H9 (cell line): ENCODE measurements around the gene RAB11FIP5. TPM values are rescaled to one million over a fixed set of nuclear protein-coding genes. Genes with fewer than 3 reads are reported as not detected.

ENCODE experiments used
- DNase-seq: peaks from one replicate; pipeline ENCODE4 v3.0.0-alpha.2; 2017
- H2AFZ ChIP-seq: one replicate; pipeline ENCODE4 v1.6.1; 2013; ENCODE audit warnings: mild to moderate bottlenecking, low read length, control low read depth, moderate library complexity
- H2AK5ac ChIP-seq: 2 replicates; pipeline ENCODE4 v1.6.1; 2013; ENCODE audit warnings: low read length, control low read depth, mixed read lengths; ENCODE audit not compliant: insufficient read length
- H2BK120ac ChIP-seq: one replicate; pipeline ENCODE4 v1.6.1; 2013; ENCODE audit warnings: low read depth, mild to moderate bottlenecking, low read length, control low read depth, inconsistent platforms; ENCODE audit not compliant: poor library complexity, severe bottlenecking
- H2BK12ac ChIP-seq: 2 replicates; pipeline ENCODE4 v1.6.1; 2013; ENCODE audit warnings: low read length, control low read depth, mixed read lengths, low read depth; ENCODE audit not compliant: insufficient read length
- H2BK15ac ChIP-seq: 2 replicates; pipeline ENCODE4 v1.6.1; 2013; ENCODE audit warnings: low read depth, low read length, control low read depth
- H2BK20ac ChIP-seq: one replicate; pipeline ENCODE4 v1.6.1; 2013; ENCODE audit warnings: low read depth, mild to moderate bottlenecking, low read length, control low read depth, inconsistent platforms; ENCODE audit not compliant: poor library complexity, severe bottlenecking
- H2BK5ac ChIP-seq: 2 replicates; pipeline ENCODE4 v1.6.1; 2013; ENCODE audit warnings: low read length, control low read depth, mixed read lengths; ENCODE audit not compliant: insufficient read length
- H3K14ac ChIP-seq: 2 replicates; pipeline ENCODE4 v1.6.1; 2013; ENCODE audit warnings: low read length, control low read depth; ENCODE audit not compliant: insufficient read depth
- H3K18ac ChIP-seq: 2 replicates; pipeline ENCODE4 v1.6.1; 2013; ENCODE audit warnings: low read depth, mild to moderate bottlenecking, mixed read lengths, low read length, control low read depth; ENCODE audit not compliant: insufficient read length
- H3K23ac ChIP-seq: 2 replicates; pipeline ENCODE4 v1.6.1; 2013; ENCODE audit warnings: low read length, control low read depth, mixed read lengths, low read depth; ENCODE audit not compliant: insufficient read length
- H3K23me2 ChIP-seq: 2 replicates; pipeline ENCODE4 v1.6.1; 2013; ENCODE audit warnings: low read depth, mild to moderate bottlenecking, mixed read lengths, low read length, control low read depth; ENCODE audit not compliant: insufficient read length, poor library complexity, severe bottlenecking
- H3K27ac ChIP-seq: 2 replicates; pipeline ENCODE4 v1.5.1; 2013; ENCODE audit warnings: low read length, control low read depth, mixed read lengths, low read depth; ENCODE audit not compliant: insufficient read length
- H3K27me3 ChIP-seq: 2 replicates; pipeline ENCODE4 v1.6.1; 2013; ENCODE audit warnings: low read length, control low read depth, inconsistent platforms; ENCODE audit not compliant: insufficient read depth
- H3K4ac ChIP-seq: 2 replicates; pipeline ENCODE4 v1.6.1; 2013; ENCODE audit warnings: low read depth, mild to moderate bottlenecking, control low read depth, inconsistent platforms, low read length, moderate library complexity
- H3K4me1 ChIP-seq: 2 replicates; pipeline ENCODE4 v1.6.1; 2013; ENCODE audit warnings: low read length, control low read depth, inconsistent platforms; ENCODE audit not compliant: insufficient read depth
- H3K4me2 ChIP-seq: 2 replicates; pipeline ENCODE4 v1.6.1; 2013; ENCODE audit warnings: low read length, control low read depth, mixed read lengths; ENCODE audit not compliant: insufficient read length, insufficient read depth
- H3K56ac ChIP-seq: 2 replicates; pipeline ENCODE4 v1.6.1; 2013; ENCODE audit warnings: low read depth, mild to moderate bottlenecking, mixed read lengths, low read length, control low read depth; ENCODE audit not compliant: insufficient read length
- H3K79me1 ChIP-seq: 2 replicates; pipeline ENCODE4 v1.6.1; 2013; ENCODE audit warnings: low read depth, mild to moderate bottlenecking, moderate library complexity, low read length, control low read depth, inconsistent platforms; ENCODE audit not compliant: insufficient read depth, poor library complexity, severe bottlenecking
- H3K79me2 ChIP-seq: 2 replicates; pipeline ENCODE4 v1.6.1; 2013; ENCODE audit warnings: low read length, control low read depth, inconsistent platforms; ENCODE audit not compliant: insufficient read depth
- H3K9ac ChIP-seq: 2 replicates; pipeline ENCODE4 v1.6.1; 2013; ENCODE audit warnings: low read length, control low read depth, mixed read lengths; ENCODE audit not compliant: insufficient read length; ENCODE audit errors: extremely low read depth
- H3K9me3 ChIP-seq: one replicate; pipeline ENCODE4 v1.6.1; 2013; ENCODE audit warnings: low read depth, low read length, inconsistent platforms; ENCODE audit not compliant: control insufficient read depth
- H3T11ph ChIP-seq: one replicate; pipeline ENCODE4 v1.6.1; 2013; ENCODE audit warnings: mild to moderate bottlenecking, low read length, control low read depth, inconsistent platforms
- H4K20me1 ChIP-seq: one replicate; pipeline ENCODE4 v1.6.1; 2013; ENCODE audit not compliant: control insufficient read depth, insufficient read length, insufficient read depth
- H4K5ac ChIP-seq: 2 replicates; pipeline ENCODE4 v1.6.1; 2013; ENCODE audit warnings: low read depth, mild to moderate bottlenecking, mixed read lengths, low read length, control low read depth; ENCODE audit not compliant: insufficient read length
- H4K8ac ChIP-seq: replicated peaks from 2 replicates; pipeline ENCODE4 v1.6.1; 2013; ENCODE audit warnings: low read length, control low read depth, mixed read lengths, low read depth; ENCODE audit not compliant: insufficient read length
- H4K91ac ChIP-seq: 2 replicates; pipeline ENCODE4 v1.6.1; 2013; ENCODE audit warnings: low read depth, mild to moderate bottlenecking, moderate library complexity, mixed read lengths, low read length, control low read depth; ENCODE audit not compliant: insufficient read length
- H3K27ac Mint-ChIP-seq, 3 experiments: 2 replicates in 2 of 3; 3 replicates in 1 of 3; pipeline ENCODE4 v1.8.0; 2020 to 2021; ENCODE audit warnings: mixed read lengths in 3 of 3, mild to moderate bottlenecking in 1 of 3, moderate library complexity in 1 of 3
- H3K27me3 Mint-ChIP-seq: 2 replicates; pipeline ENCODE4 v1.8.0; 2021; ENCODE audit warnings: low read depth, mild to moderate bottlenecking, moderate library complexity, mixed read lengths
- H3K36me3 Mint-ChIP-seq, 3 experiments: 2 replicates in 2 of 3; 3 replicates in 1 of 3; pipeline ENCODE4 v1.8.0; 2020 to 2021; ENCODE audit warnings: low read depth in 3 of 3, mixed read lengths in 3 of 3; ENCODE audit not compliant: insufficient read depth in 1 of 3
- H3K4me1 Mint-ChIP-seq, 2 experiments: 2 replicates each; pipeline ENCODE4 v1.8.0; 2020; ENCODE audit warnings: mixed read lengths in 2 of 2
- H3K4me3 Mint-ChIP-seq, 2 experiments: 2 replicates in 1 of 2; 3 replicates in 1 of 2; pipeline ENCODE4 v1.8.0; 2020 to 2021; ENCODE audit warnings: mild to moderate bottlenecking in 2 of 2, mixed read lengths in 2 of 2, moderate library complexity in 1 of 2
- H3K9me3 Mint-ChIP-seq, 2 experiments: 2 replicates in 1 of 2; 3 replicates in 1 of 2; pipeline ENCODE4 v1.8.0; 2020; ENCODE audit warnings: mild to moderate bottlenecking in 2 of 2, mixed read lengths in 2 of 2, moderate library complexity in 1 of 2
- WGBS: extraction: QIAGEN DNeasy Blood & Tissue Kit; methylation state at CpG from one replicate; pipeline ENCODE4 v1.1.7; 2013; ENCODE audit warnings: missing lambda C conversion rate, low lambda C conversion rate, mixed read lengths; ENCODE audit not compliant: insufficient read length; ENCODE audit errors: extremely low coverage; 5-methylcytosine and 5-hydroxymethylcytosine counted together
- total RNA-seq: library from RNA; stranded (reverse); gene quantifications from 2 replicates; pipeline ENCODE4 v1.2.1, GENCODE V29; 2021
- TF ChIP-seq, protein P1 (sequence below): fragments of 200-600 bp; sonication (generic); conservative IDR thresholded peaks from 3 replicates; pipeline ENCODE4 v1.8.0; 2021; ENCODE audit warnings: antibody characterized with exemption, mild to moderate bottlenecking

The RAB11FIP5 gene
- total RNA-seq, 1 experiment from 2014 or later, result 7.1 TPM

DNA sequence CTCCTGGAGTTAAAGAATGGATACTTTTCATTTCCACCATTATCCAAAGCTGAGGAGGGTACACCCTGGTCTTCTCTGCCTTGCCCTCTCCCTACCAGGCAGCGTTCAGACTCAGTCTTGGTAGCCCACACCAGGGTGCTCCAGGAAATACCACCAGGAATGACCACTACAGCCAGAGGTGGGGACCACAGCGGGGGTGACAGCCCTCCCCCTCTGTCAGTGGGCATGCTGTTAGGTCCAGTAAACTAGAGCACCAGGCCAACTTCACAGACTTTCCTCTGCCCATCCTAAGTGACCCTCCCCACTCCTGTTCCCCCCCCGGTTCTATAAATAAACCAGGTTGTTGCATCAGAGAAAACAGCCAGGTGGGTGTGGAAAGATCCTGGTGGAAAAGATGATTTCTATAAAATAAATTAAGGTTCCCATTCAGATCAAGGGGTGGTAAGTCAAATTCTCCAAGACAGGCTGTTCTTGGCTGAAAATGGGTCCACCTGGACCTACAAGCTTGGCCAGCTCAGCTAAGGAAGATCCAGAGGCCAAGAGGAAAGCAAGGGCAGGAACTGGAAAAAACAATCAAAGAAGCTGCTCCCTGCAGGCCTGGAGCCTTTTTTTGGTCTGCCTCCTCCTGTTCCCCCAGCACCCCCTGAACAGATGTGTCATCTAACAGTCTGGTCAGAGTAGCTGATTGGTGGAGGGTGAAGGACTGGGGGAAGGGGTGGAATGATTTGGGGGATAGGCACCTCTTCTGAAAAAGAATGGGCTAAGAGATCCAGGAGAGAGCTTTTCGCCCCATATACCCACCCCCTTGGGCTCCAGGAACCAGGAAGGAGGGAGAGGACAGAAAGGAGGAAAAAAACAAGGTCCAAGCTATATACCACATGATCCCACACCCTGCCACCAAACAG is 2.3 kb downstream of the RAB11FIP5 start:
- H2BK20ac ChIP-seq, result no peak overlapping the region
- no peak overlapping the region for H4K91ac ChIP-seq
- H3K27ac ChIP-seq, result no peak overlapping the region
- no peak overlapping the region for H3K9ac ChIP-seq
- Mint-ChIP-seq H3K36me3 (peaks cover 0 to 10% (median 7%) of the 10 kb centered on the region in 3 experiments; a peak in 3 of 7 replicates), H3K4me3 (peak overlapping the region; percentile 77 to 95; a peak in 4 of 5 replicates), H3K27me3 (peaks cover 17% of the 10 kb centered on the region), H3K9me3 (peaks cover 3 to 5% of the 10 kb centered on the region in 2 experiments; a peak in 1 of 5 replicates), H3K27ac (peak overlapping the region in 1 of 3 experiments; percentile 57; a peak in 3 of 7 replicates), H3K4me1 (peaks cover 15 to 23% of the 10 kb centered on the region in 2 experiments)
- no peak overlapping the region for H2AK5ac ChIP-seq
- TF ChIP-seq, protein P1, sequence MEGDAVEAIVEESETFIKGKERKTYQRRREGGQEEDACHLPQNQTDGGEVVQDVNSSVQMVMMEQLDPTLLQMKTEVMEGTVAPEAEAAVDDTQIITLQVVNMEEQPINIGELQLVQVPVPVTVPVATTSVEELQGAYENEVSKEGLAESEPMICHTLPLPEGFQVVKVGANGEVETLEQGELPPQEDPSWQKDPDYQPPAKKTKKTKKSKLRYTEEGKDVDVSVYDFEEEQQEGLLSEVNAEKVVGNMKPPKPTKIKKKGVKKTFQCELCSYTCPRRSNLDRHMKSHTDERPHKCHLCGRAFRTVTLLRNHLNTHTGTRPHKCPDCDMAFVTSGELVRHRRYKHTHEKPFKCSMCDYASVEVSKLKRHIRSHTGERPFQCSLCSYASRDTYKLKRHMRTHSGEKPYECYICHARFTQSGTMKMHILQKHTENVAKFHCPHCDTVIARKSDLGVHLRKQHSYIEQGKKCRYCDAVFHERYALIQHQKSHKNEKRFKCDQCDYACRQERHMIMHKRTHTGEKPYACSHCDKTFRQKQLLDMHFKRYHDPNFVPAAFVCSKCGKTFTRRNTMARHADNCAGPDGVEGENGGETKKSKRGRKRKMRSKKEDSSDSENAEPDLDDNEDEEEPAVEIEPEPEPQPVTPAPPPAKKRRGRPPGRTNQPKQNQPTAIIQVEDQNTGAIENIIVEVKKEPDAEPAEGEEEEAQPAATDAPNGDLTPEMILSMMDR, result no peak
- no peak overlapping the region for H3K14ac ChIP-seq
- H3K18ac ChIP-seq, result no peak overlapping the region
- no peaks in the 10 kb centered on the region; the same call in 1 of the 2 replicates for H3K79me2 ChIP-seq
- no CpG with 5 or more reads among the region's 4 CpGs for WGBS
- peaks cover 7% of the 10 kb centered on the region for H3K23me2 ChIP-seq
- no peak overlapping the region for H4K5ac ChIP-seq
- H3K4ac ChIP-seq, result no peak overlapping the region
- no peak overlapping the region for H3K56ac ChIP-seq
- no peak overlapping the region for H2BK120ac ChIP-seq
- no peaks in the 10 kb centered on the region for H3K79me1 ChIP-seq
- no peak overlapping the region for H4K8ac ChIP-seq
- H3K23ac ChIP-seq, result no peak overlapping the region
- H4K20me1 ChIP-seq, result no peaks in the 10 kb centered on the region
- no peak overlapping the region for H2BK15ac ChIP-seq
- H3T11ph ChIP-seq, result no peak overlapping the region
- DNase-seq, result no peak
- H3K4me1 ChIP-seq, result no peaks in the 10 kb centered on the region; the same call in 1 of the 2 replicates
- no peaks in the 10 kb centered on the region for H3K27me3 ChIP-seq
- no peak overlapping the region for H2BK5ac ChIP-seq
- H2AFZ ChIP-seq, result no peak overlapping the region
- H3K9me3 ChIP-seq, result no peaks in the 10 kb centered on the region
- no peak overlapping the region for H2BK12ac ChIP-seq
- peak overlapping the region; percentile 62 for H3K4me2 ChIP-seq
